Spinal cord (tissue), 10 donors: ENCODE results near the gene CAND2. TPM values are rescaled to one million over a fixed set of nuclear protein-coding genes. Genes with fewer than 3 reads are reported as not detected.

Source experiments
- DNase-seq, 6 donors: peaks; one replicate each; pipeline versions ENCODE4 v3.0.0 to v3.0.0-alpha.2; 2013 to 2015; ENCODE audit warnings: low spot score in 6 of 6, low read depth in 4 of 6
- H3K27ac ChIP-seq: one replicate; pipeline ENCODE4 v1.5.1; 2013; ENCODE audit warnings: low read depth, low read length, control low read depth
- H3K27me3 ChIP-seq: one replicate; pipeline ENCODE4 v1.6.1; 2013; ENCODE audit warnings: low read length; ENCODE audit not compliant: control insufficient read depth, insufficient read depth
- H3K36me3 ChIP-seq: one replicate; pipeline ENCODE4 v1.6.1; 2013; ENCODE audit warnings: low read length; ENCODE audit not compliant: control insufficient read depth, insufficient read depth
- H3K4me1 ChIP-seq: one replicate; pipeline ENCODE4 v1.6.1; 2013; ENCODE audit warnings: low read length; ENCODE audit not compliant: control insufficient read depth, insufficient read depth
- H3K4me3 ChIP-seq: one replicate; pipeline ENCODE4 v1.5.1; 2013; ENCODE audit warnings: low read depth, low read length, control low read depth
- H3K9me3 ChIP-seq: one replicate; pipeline ENCODE4 v1.6.1; 2013; ENCODE audit warnings: low read length; ENCODE audit not compliant: control insufficient read depth, insufficient read depth
- WGBS: methylation state at CpG from one replicate; pipeline ENCODE4 v1.1.5; 2013; ENCODE audit warnings: missing lambda C conversion rate; ENCODE audit not compliant: insufficient coverage; 5-methylcytosine and 5-hydroxymethylcytosine counted together
- polyA plus RNA-seq, 2 donors: library from polyadenylated mRNA; unstranded; fragments of 120-200 nt; gene quantifications; one replicate each; pipeline ENCODE4 v1.2.1, GENCODE V29; 2013; ENCODE audit not compliant: insufficient read length in 2 of 2
- total RNA-seq, 2 donors: library from RNA; depleted of rRNA in 1 of 2; stranded (reverse); fragments of 120-200 nt in 1 of 2; fragments of >200 nt in 1 of 2; gene quantifications; one replicate each; pipeline versions ENCODE4 v1.2.3 to v1.2.4, GENCODE V29; 2013 to 2014
- donor health status: healthy.

Gene CAND2
- total and polyA plus RNA-seq, 4 donors: 10.3 to 21.2 (median 13.3) TPM

DNA sequence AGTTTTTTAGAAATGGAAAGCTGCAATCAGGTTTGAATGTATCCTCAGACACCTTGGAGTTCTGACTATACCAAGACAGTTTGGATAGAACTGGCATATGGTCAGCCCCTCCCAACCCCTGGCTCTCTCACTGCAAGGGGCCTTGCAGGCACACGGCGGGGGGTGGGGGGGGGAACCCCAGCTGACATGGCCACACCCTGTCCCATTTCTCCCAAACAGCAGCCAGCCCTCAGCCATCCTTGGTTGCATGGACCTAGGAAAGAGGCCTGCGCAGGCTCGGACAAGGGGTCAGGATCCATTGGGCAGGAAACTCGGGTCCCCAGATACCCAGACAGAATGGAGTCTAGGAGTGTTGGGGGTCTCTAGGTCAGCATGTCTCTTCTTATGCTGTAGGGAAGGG, 14.5 kb downstream of the CAND2 start:
- Histone ChIP-seq H3K27ac (no peak overlapping the region), H3K36me3 (peaks cover 63% of the 10 kb centered on the region), H3K27me3 (no peaks in the 10 kb centered on the region), H3K4me3 (no peak overlapping the region), H3K4me1 (peaks cover 16% of the 10 kb centered on the region), H3K9me3 (no peaks in the 10 kb centered on the region)
- 74% methylated on average over 5 of the region's 5 CpGs for WGBS
- no peak for DNase-seq

DNA sequence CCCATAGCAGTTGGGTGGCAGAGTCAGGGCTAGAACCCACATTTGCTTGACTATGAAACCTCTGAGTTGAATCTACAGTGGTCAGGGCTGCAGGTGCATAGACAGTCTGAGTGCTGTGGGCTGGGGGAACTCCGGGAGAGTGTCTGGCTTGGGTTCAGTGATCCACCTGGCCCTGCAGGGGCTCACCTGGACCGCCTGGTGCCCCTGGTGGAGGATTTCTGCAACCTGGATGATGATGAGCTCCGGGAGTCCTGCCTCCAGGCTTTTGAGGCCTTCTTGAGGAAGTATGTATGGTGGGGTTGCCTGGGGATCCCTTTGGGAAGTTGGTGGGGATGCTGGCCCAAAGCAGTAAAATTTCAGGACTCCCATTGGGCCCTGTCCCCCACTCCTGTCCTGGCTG, 16.3 kb downstream of the CAND2 start:
- 98% methylated on average over 3 of the region's 3 CpGs for WGBS
- Histone ChIP-seq H3K4me3 (no peak overlapping the region), H3K27ac (no peak overlapping the region), H3K36me3 (peaks cover 66% of the 10 kb centered on the region), H3K4me1 (peaks cover 16% of the 10 kb centered on the region), H3K27me3 (no peaks in the 10 kb centered on the region), H3K9me3 (no peaks in the 10 kb centered on the region)
- DNase-seq: no peak

DNA sequence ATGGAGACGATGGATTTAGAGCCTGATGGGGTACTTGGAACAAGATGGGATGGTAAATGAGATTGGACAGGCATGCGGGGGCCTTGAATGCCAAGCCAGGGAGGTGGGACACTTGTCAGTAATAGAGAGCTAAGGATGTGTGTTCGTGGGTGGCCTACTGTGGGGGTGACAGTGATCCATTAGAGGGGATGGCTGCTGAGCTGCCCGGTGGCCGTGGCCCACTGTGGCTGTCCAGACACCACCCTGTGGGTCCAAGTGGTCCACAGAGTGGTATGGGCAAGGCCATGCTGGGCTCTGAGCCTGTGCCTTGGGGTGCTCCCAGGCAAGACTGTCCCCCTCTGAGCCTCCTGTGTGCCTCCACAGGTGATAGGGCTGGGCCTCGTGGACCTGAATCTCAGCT, 17.5 kb downstream of the CAND2 start:
- 90% methylated on average over 6 of the region's 6 CpGs for WGBS

DNA sequence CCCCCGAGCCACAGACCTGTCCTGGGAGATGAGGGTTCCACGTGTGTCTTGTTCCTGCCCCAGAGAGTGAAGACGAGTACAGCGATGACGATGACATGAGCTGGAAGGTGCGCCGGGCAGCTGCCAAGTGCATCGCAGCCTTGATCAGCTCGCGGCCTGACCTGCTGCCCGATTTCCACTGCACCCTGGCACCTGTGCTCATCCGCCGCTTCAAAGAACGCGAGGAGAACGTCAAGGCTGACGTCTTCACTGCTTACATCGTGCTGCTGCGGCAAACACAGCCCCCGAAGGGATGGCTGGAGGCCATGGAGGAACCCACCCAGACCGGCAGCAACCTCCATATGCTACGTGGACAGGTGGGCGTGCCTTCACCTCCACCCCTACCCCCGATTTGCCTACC, 18.6 kb downstream of the CAND2 start:
- no peak overlapping the region for H3K27ac ChIP-seq
- no peak overlapping the region for H3K4me3 ChIP-seq
- peaks cover 74% of the 10 kb centered on the region for H3K36me3 ChIP-seq
- 96% methylated on average over 21 of the region's 24 CpGs for WGBS
- H3K27me3 ChIP-seq: no peaks in the 10 kb centered on the region
- H3K4me1 ChIP-seq: peaks cover 8% of the 10 kb centered on the region
- no peak for DNase-seq
- H3K9me3 ChIP-seq: no peaks in the 10 kb centered on the region

More for the DNA sequence above, 17.5 kb downstream of the CAND2 start:
- Histone ChIP-seq H3K4me3 (no peak overlapping the region), H3K27me3 (no peaks in the 10 kb centered on the region), H3K4me1 (peaks cover 16% of the 10 kb centered on the region), H3K36me3 (peaks cover 66% of the 10 kb centered on the region), H3K9me3 (no peaks in the 10 kb centered on the region), H3K27ac (no peak overlapping the region)
- no peak for DNase-seq

DNA sequence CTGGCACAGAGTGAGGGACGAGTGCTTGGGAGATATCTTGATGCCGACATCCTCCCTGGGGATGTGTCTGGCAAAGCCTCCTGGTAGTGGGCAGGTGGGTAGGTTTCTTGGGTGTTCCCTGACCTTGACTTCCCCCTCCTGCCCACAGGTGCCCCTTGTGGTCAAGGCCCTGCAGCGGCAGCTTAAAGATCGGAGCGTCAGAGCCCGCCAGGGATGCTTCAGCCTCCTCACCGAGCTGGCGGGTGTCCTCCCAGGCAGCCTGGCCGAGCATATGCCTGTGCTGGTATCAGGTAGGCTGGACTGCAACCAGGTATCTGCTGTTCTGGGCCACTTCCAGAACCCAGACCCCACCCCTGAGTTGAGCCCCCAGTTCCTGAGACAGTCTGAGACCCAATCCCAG, 19.2 kb downstream of the CAND2 start:
- WGBS: 80% methylated on average over 9 of the region's 9 CpGs

DNA sequence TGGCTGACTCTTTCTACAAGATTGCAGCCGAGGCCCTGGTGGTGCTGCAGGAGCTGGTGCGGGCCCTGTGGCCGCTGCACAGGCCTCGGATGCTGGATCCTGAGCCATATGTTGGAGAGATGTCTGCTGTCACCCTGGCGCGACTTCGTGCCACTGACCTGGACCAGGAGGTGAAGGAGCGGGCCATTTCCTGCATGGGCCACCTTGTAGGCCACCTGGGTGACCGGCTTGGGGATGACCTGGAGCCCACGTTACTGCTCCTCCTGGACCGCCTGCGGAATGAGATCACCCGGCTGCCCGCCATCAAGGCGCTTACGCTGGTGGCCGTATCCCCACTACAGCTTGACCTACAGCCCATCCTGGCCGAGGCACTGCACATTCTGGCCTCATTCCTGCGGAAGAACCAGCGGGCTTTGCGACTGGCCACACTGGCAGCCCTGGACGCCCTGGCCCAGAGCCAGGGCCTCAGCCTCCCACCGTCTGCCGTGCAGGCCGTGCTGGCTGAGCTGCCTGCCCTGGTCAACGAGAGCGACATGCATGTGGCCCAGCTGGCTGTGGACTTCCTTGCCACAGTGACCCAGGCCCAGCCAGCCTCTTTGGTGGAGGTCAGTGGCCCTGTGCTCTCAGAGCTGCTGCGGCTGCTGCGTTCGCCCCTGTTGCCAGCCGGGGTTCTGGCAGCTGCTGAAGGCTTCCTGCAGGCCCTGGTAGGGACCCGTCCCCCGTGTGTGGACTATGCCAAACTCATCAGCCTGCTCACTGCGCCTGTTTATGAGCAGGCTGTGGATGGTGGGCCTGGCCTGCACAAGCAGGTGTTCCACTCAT, 20.3 kb downstream of the CAND2 start:
- H3K4me1 ChIP-seq: no peaks in the 10 kb centered on the region
- H3K27ac ChIP-seq: no peak overlapping the region

More for the DNA sequence above, 19.2 kb downstream of the CAND2 start:
- H3K27me3 ChIP-seq: no peaks in the 10 kb centered on the region
- peaks cover 4% of the 10 kb centered on the region for H3K4me1 ChIP-seq
- DNase-seq: no peak
- no peaks in the 10 kb centered on the region for H3K9me3 ChIP-seq
- H3K4me3 ChIP-seq: no peak overlapping the region
- peaks cover 80% of the 10 kb centered on the region for H3K36me3 ChIP-seq
- H3K27ac ChIP-seq: no peak overlapping the region

DNA sequence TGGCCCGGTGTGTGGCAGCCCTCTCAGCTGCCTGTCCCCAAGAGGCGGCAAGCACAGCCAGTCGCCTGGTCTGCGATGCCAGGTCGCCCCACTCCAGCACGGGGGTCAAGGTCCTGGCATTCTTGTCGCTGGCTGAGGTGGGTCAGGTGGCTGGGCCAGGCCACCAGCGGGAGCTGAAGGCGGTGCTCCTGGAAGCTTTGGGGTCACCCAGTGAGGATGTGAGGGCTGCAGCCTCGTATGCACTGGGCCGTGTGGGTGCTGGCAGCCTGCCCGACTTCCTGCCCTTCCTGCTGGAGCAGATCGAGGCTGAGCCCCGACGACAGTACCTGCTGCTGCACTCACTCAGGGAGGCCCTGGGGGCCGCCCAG, 20.8 kb downstream of the CAND2 start:
- no peak overlapping the region for H3K27ac ChIP-seq
- no peaks in the 10 kb centered on the region for H3K9me3 ChIP-seq
- DNase-seq: no peak
- peaks cover 90% of the 10 kb centered on the region for H3K36me3 ChIP-seq
- no peaks in the 10 kb centered on the region for H3K4me1 ChIP-seq
- no peaks in the 10 kb centered on the region for H3K27me3 ChIP-seq
- H3K4me3 ChIP-seq: no peak overlapping the region
- WGBS: 77% methylated on average over 16 of the region's 16 CpGs

More for the DNA sequence above, 20.3 kb downstream of the CAND2 start:
- H3K9me3 ChIP-seq: no peaks in the 10 kb centered on the region
- peaks cover 86% of the 10 kb centered on the region for H3K36me3 ChIP-seq
- WGBS: 94% methylated on average over 34 of the region's 34 CpGs
- no peak overlapping the region for H3K4me3 ChIP-seq
- H3K27me3 ChIP-seq: no peaks in the 10 kb centered on the region
- no peak for DNase-seq

DNA sequence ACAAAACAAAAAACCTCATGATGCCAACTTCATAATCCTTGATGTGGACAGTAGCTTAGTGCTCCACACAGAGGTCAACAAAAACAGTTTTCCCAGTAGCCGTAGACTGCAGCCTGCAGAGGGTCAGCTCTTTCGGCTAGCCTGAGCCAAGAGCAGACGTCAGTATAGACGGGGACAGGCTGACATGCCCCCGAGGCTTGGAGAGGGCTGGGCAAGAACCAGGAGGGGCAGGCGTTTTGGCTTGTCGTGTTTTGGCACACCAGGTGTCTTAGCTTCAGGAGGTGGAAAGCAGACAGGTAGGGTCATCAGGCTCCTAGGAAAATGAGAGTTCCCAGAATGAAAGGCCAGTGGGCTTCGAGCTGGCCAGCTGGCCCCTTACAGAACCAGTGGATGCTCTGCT, 21.8 kb downstream of the CAND2 start:
- no peaks in the 10 kb centered on the region for H3K4me1 ChIP-seq
- no peaks in the 10 kb centered on the region for H3K27me3 ChIP-seq
- H3K27ac ChIP-seq: no peak overlapping the region

DNA sequence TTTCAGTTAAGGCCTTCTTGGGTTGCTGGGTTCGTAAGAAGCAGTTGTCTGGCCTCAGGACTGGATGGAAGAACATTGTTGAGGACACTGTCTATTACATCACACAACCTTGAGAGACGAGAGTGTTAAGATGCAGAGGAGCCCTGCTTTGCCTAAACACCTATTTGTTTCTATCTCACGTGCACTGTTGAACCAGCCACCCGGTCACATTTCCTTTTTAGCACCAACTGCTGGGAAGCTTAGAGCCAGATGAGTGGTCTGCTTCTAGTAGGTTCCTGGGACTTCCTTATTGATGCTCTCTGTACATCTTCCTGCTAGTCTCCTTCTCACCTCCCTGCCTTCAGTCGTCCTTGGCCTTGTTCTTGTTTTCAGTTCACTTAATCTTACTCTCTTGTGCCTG, 22.3 kb downstream of the CAND2 start:
- H3K4me1 ChIP-seq: no peaks in the 10 kb centered on the region
- DNase-seq: no peak
- H3K9me3 ChIP-seq: no peaks in the 10 kb centered on the region
- WGBS: 71% methylated on average over 1 of the region's 5 CpGs
- H3K27ac ChIP-seq: no peak overlapping the region
- no peaks in the 10 kb centered on the region for H3K27me3 ChIP-seq
- H3K36me3 ChIP-seq: peaks cover 83% of the 10 kb centered on the region
- H3K4me3 ChIP-seq: no peak overlapping the region

More for the DNA sequence above, 21.8 kb downstream of the CAND2 start:
- Histone ChIP-seq H3K36me3 (peaks cover 88% of the 10 kb centered on the region), H3K9me3 (no peaks in the 10 kb centered on the region), H3K4me3 (no peak overlapping the region)
- no peak for DNase-seq
- 89% methylated on average over 8 of the region's 8 CpGs for WGBS

DNA sequence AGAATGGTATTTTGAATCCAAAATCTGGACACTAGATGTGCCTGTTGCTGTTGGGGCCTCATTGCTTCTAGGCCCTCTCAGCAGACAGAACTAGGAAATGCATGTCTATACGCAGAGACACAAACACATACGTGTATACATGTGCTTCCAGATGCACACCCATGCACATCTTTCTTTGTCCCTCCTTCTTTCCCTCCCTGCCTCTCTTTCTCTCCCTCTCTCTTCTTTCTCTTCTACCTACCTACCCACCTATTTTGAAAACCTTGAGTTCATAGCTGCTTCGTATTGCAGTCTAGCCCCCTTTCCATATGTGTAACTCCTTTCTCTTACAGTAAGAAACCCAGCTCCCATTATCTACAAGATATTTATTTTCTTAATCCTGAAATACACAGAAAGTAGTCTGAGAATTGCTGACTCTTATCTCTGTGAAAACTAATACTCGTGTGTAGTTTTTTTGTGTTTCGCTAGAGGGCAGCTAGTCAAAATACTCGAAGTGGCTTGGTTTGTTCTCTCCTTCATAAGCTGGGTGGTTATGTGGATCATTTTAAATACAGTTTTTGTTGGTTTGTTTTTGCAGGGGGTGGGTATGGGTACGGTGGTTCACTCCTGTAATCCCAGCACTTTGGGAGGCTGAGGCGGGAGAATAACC, 26.4 kb downstream of the CAND2 start:
- WGBS: 84% methylated on average over 2 of the region's 8 CpGs
- peaks cover 69% of the 10 kb centered on the region for H3K36me3 ChIP-seq
- DNase-seq: peak in 2 of 6 donors; percentile 35 to 58
- no peak overlapping the region for H3K27ac ChIP-seq
- H3K4me3 ChIP-seq: no peak overlapping the region
- no peaks in the 10 kb centered on the region for H3K4me1 ChIP-seq
- no peaks in the 10 kb centered on the region for H3K9me3 ChIP-seq
- no peaks in the 10 kb centered on the region for H3K27me3 ChIP-seq
